Body of pancreas (tissue), 4 donors: ENCODE data around the gene LNPEP. TPM values are rescaled to one million over a fixed set of nuclear protein-coding genes. Genes with fewer than 3 reads are reported as not detected.
"Not testable (repeated sequence)": the region's sequence is repeated elsewhere in the genome, so short reads cannot be mapped to it uniquely, and the experiment has no call there.

Experiments
- ATAC-seq: fragments of 150-250 bp; one replicate; pipeline ENCODE4 v1.9.1; 2016
- DNase-seq, 4 donors: peaks; one replicate each; pipeline ENCODE4 v3.0.0-alpha.2; 2019
- H3K27ac ChIP-seq, 4 donors: fragments of 200-600 bp; sonication (generic); 1 replicate in 3 of 4; 2 replicates in 1 of 4; pipeline versions ENCODE4 v1.5.1 to v1.6.1; 2016 to 2019; ENCODE audit warnings: mild to moderate bottlenecking in 1 of 4, mixed read lengths in 1 of 4, moderate library complexity in 1 of 4
- H3K27me3 ChIP-seq, 2 donors: fragments of 200-600 bp; sonication (generic); one replicate each; pipeline ENCODE4 v1.6.0; 2016; ENCODE audit warnings: mild to moderate bottlenecking in 1 of 2
- H3K36me3 ChIP-seq, 2 donors: fragments of 200-600 bp; sonication (generic); replicated peaks in 1 of 2; 2 replicates each; pipeline ENCODE4 v1.5.1; 2016; ENCODE audit warnings: low read depth in 2 of 2; ENCODE audit not compliant: insufficient read depth in 1 of 2
- H3K4me1 ChIP-seq: fragments of 200-600 bp; sonication (generic); one replicate; pipeline ENCODE4 v1.6.0; 2016
- H3K4me3 ChIP-seq, 2 donors: fragments of 200-600 bp; sonication (generic); 1 replicate in 1 of 2; 2 replicates in 1 of 2; pipeline ENCODE4 v1.5.1; 2016 to 2019
- H3K9me3 ChIP-seq, 3 donors: fragments of 200-600 bp; sonication (generic); 1 replicate in 2 of 3; 2 replicates in 1 of 3; pipeline ENCODE4 v1.5.1; 2016
- POLR2A ChIP-seq, 3 donors: fragments of 450-650 bp; IDR thresholded peaks; one replicate each; pipeline ENCODE4 v1.6.1; 2016; ENCODE audit warnings: antibody characterized with exemption in 3 of 3, mild to moderate bottlenecking in 2 of 3
- WGBS, 2 donors: methylation state at CpG; one replicate each; pipeline ENCODE4 v1.1.5; 2017; 5-methylcytosine and 5-hydroxymethylcytosine counted together
- intact Hi-C: fragments of 100-400 bp; cut with DNase I; formaldehyde crosslinking; loops from one replicate; pipeline ENCODE4 v1.15.1; 2023
- small RNA-seq: library from RNA; depleted of rRNA; stranded (forward); fragments of <200 nt; gene quantifications from one replicate; pipeline ENCODE3, GENCODE V24; 2016
- total RNA-seq, 2 donors: library from RNA; depleted of rRNA; stranded (reverse); fragments of >200 nt; gene quantifications; one replicate each; pipeline ENCODE4 v1.1.0, GENCODE V29; 2016
- TF ChIP-seq, protein P1 (sequence below), 7 experiments: fragments of 450-650 bp in 4 of 7; fragments of 200-600 bp in 3 of 7; sonication (generic) in 3 of 7; IDR thresholded peaks; one replicate each; pipeline ENCODE4 v1.5.1; 2016 to 2019; ENCODE audit warnings: antibody characterized with exemption in 7 of 7

Gene LNPEP
- total RNA-seq, 2 donors from 2014 or later = 16.8 to 22.1 TPM

- DNase-seq = no peak
- TF ChIP-seq, protein P1, sequence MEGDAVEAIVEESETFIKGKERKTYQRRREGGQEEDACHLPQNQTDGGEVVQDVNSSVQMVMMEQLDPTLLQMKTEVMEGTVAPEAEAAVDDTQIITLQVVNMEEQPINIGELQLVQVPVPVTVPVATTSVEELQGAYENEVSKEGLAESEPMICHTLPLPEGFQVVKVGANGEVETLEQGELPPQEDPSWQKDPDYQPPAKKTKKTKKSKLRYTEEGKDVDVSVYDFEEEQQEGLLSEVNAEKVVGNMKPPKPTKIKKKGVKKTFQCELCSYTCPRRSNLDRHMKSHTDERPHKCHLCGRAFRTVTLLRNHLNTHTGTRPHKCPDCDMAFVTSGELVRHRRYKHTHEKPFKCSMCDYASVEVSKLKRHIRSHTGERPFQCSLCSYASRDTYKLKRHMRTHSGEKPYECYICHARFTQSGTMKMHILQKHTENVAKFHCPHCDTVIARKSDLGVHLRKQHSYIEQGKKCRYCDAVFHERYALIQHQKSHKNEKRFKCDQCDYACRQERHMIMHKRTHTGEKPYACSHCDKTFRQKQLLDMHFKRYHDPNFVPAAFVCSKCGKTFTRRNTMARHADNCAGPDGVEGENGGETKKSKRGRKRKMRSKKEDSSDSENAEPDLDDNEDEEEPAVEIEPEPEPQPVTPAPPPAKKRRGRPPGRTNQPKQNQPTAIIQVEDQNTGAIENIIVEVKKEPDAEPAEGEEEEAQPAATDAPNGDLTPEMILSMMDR (IDR thresholded peaks at IDR 0.05) = no peak
- no peaks in the 10 kb centered on the region for H3K9me3 ChIP-seq
- H3K27ac ChIP-seq = no peak overlapping the region
- no peak overlapping the region for H3K4me3 ChIP-seq
- no peaks in the 10 kb centered on the region for H3K4me1 ChIP-seq
- 81% methylated on average over 4 of the region's 4 CpGs for WGBS, 2 donors
- no peak for ATAC-seq
- no peaks in the 10 kb centered on the region for H3K27me3 ChIP-seq
- intact Hi-C loops = no loop called here
- H3K36me3 ChIP-seq = no peaks in the 10 kb centered on the region
Measured at GRCh38 chr5:97078958-97079743, 143.3 kb downstream of the LNPEP start.

DNA sequence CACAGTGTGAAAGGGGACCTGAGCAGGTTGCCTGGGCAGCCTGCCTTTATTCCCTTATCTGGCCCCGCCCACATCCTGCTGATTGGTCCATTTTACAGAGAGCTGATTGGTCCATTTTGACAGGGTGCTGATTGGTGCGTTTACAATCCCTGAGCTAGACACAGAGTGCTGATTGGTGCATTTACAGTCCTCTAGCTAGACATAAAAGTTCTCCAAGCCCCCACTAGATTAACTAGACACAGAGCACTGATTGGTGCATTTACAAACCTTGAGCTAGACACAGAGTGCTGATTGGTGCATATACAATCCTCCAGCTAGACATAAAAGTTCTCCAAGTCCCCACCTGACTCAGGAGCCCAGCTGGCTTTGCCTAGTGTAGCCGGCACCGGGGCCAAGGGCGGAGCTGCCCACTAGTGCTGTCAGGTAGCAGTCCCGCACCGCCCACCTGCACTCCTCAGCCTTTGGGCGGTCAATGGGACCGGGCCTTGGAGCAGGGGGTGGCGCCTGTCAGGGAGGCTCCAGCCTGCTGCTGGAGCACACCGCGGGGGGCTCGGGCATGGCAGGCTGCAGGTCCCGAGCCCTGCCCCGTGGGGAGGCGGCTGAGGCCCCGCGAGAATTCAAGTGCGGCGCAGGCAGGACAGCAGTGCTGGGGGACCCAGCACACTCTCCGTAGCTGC, 149.0 kb downstream of the LNPEP start:
- H3K9me3 ChIP-seq, H3K36me3 ChIP-seq, H3K27me3 ChIP-seq, intact Hi-C loops, DNase-seq, ATAC-seq, H3K4me3 ChIP-seq, H3K4me1 ChIP-seq, H3K27ac ChIP-seq: not testable (repeated sequence)
- WGBS, 2 donors = 81 to 92% methylated on average over 2 to 20 of the region's 21 CpGs

DNA sequence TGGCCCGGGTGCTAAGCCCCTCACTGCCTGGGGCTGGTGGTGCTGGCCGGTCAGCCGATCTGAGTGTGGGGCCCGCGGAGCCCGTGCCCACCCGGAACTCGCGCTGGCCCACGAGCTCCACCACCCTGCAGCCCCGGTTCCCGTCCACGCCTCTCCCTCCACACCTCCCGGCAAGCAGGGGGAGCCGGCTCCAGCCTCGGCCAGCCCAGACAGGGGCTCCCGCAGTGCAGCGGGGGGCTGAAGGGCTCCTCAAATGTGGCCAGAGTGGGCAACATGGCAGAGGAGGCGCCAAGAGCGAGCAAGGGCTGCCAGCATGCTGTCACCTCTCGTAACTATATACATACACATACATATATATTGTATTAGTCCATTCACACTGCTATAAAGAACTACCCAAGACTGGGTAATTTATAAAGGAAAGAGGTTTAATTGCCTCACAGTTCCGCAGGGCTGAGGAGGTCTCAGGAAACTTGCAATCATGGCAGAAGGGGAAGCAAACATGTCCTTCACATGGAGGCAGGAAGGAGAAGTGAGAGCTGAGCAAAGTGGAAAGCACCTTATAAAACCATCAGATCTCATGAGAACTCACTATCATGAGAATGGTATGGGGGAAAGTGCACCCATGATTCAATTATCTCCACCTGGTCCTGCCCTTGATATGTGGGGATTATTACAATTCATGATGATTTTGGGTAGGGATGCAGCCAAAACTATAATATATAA, 149.7 kb downstream of the LNPEP start:
- Histone ChIP-seq H3K9me3 (no peaks in the 10 kb centered on the region), H3K4me3 (no peak overlapping the region), H3K4me1 (no peaks in the 10 kb centered on the region), H3K36me3 (no peaks in the 10 kb centered on the region), H3K27me3 (no peaks in the 10 kb centered on the region), H3K27ac (no peak overlapping the region)
- WGBS, 2 donors = 81 to 95% methylated on average over 10 to 17 of the region's 22 CpGs
- intact Hi-C loops = no loop called here
- DNase-seq = peak in 1 of 4 donors; percentile 8
- no peak for ATAC-seq
- no peak for TF ChIP-seq POLR2A (IDR thresholded peaks at IDR 0.05)
- TF ChIP-seq, protein P1 (IDR thresholded peaks at IDR 0.05) = no peak

Small RNA genes within 50 kb of the gene (small RNA-seq; reads per million reads assigned to genes)
- gene RF00019 = not detected

Other genes starting within 250 kb of the LNPEP start
- 10 to 100 TPM; 11.5 to 20.2 TPM for gene ERAP1, start 128.1 kb upstream of the LNPEP start, total RNA-seq
- 10 to 100 TPM in 1 of 2 donors, 1 to 10 TPM in 1; 7.5 to 24.7 TPM for gene ERAP2, start 59.6 kb upstream of the LNPEP start, total RNA-seq
- under 1 TPM in 1 of 2 donors, not detected in 1; 0.26 TPM for gene LIX1, start 206.5 kb downstream of the LNPEP start, total RNA-seq
- 10 to 100 TPM in 1 of 2 donors, 1 to 10 TPM in 1; 7.3 to 16.9 TPM for gene RIOK2, start 247.2 kb downstream of the LNPEP start, total RNA-seq